Muscle layer of colon (tissue), 2 donors: ENCODE measurements around the gene MTTP.

ENCODE experiments used
- H3K27ac ChIP-seq: one replicate; pipeline ENCODE4 v1.7.0; 2013; ENCODE audit warnings: low read depth, mild to moderate bottlenecking, low read length, moderate library complexity
- H3K27me3 ChIP-seq, 2 donors: one replicate each; pipeline ENCODE4 v1.7.0; 2013; ENCODE audit warnings: low read length in 2 of 2, mild to moderate bottlenecking in 2 of 2; ENCODE audit not compliant: insufficient read depth in 2 of 2, control insufficient read depth in 1 of 2
- H3K36me3 ChIP-seq: one replicate; pipeline ENCODE4 v1.7.0; 2013; ENCODE audit warnings: mild to moderate bottlenecking, low read length; ENCODE audit not compliant: insufficient read depth
- H3K4me1 ChIP-seq: one replicate; pipeline ENCODE4 v1.7.0; 2013; ENCODE audit warnings: mild to moderate bottlenecking, low read length; ENCODE audit not compliant: insufficient read depth
- H3K4me3 ChIP-seq, 2 donors: one replicate each; pipeline ENCODE4 v1.7.0; 2013; ENCODE audit warnings: low read length in 2 of 2, low read depth in 1 of 2, mild to moderate bottlenecking in 1 of 2, moderate library complexity in 1 of 2
- H3K9ac ChIP-seq: one replicate; pipeline ENCODE4 v1.7.0; 2013; ENCODE audit warnings: low read length
- H3K9me3 ChIP-seq: one replicate; pipeline ENCODE4 v1.7.0; 2013; ENCODE audit warnings: mild to moderate bottlenecking, low read length
- donor health status: abdominal sarcoma.
- donor health status: Adenocarcinoma of cecum.

The MTTP gene

DNA sequence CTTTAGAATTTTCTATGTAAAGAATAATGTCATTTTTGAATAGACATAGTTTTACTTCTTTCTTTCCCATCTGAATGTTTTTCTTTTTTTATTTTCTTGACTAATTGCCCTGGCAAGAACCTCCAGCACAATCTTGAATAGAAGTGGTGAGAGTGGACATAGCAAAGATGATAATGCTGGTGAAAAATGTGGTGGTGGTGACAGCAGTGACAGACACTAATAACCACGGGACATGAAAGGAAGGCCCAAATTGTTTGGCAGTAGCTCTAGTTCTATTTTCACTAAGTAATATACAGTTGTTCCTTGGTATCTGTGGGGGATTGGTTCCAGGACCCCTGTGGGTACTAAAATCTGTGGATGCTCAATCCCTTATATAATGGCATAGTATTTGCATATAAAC is 53.4 kb downstream of the MTTP start:
- H3K27me3 ChIP-seq: no peaks in the 10 kb centered on the region
- no peak overlapping the region for H3K9ac ChIP-seq
- peaks cover 12% of the 10 kb centered on the region for H3K4me1 ChIP-seq
- H3K9me3 ChIP-seq: no peaks in the 10 kb centered on the region
- H3K4me3 ChIP-seq: no peak overlapping the region
- no peaks in the 10 kb centered on the region for H3K36me3 ChIP-seq
- H3K27ac ChIP-seq: no peak overlapping the region

DNA sequence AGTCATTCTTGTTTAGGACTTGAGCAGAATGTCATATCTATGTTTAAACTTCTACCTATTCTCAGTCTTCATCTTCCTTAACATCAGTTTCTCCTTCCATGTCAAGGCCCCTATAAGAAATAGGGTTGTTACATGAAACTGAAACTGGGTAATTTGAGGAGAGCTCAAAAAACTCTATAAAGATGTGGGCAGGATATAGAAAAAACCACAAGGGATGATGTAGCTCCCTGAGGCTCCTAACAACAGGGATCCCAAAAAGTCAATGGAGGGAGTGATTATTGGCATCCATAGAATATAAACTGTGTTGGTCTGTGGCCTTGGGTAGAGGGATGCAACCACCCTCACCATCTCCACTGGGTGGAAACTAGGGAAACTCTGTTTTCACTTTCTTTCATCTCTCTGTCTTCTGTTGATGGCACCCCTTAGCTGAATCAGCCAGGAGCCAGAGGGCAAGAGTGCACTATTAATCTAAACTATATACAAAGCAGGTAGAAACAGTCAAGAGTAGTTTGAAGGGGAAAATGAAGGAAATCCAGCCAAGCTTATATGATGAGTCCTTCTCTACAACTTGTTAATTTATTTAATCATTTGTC is 55.4 kb downstream of the MTTP start:
- no peak overlapping the region for H3K9ac ChIP-seq
- no peaks in the 10 kb centered on the region for H3K9me3 ChIP-seq
- no peak overlapping the region for H3K4me3 ChIP-seq
- no peaks in the 10 kb centered on the region for H3K4me1 ChIP-seq
- H3K27me3 ChIP-seq: no peaks in the 10 kb centered on the region
- no peaks in the 10 kb centered on the region for H3K36me3 ChIP-seq
- H3K27ac ChIP-seq: no peak overlapping the region

DNA sequence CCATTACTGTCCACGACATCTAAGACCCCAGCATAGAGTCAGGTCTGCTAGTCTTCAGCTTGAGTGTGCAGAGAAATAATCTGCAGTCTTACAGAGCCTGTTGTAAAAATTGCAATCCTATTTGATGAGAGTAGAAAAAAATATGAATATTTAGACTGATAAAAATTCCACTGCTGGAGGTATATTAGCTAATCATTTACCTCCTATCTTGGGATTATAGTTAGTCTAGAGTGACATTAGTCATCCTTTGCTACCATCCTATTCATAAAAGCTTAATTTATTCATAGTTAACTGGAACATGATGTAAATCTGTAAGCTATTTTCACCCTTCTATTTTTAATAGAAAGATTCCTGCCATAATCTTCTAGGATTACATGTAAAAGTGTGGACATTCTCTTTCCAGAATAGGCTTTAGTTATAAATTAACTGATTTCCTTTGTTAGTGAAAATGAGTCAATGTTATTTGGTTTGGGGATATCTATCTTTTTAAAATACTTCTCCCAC is 56.3 kb downstream of the MTTP start:
- Histone ChIP-seq H3K4me1 (no peaks in the 10 kb centered on the region), H3K4me3 (no peak overlapping the region), H3K36me3 (no peaks in the 10 kb centered on the region), H3K27me3 (no peaks in the 10 kb centered on the region), H3K27ac (no peak overlapping the region), H3K9ac (no peak overlapping the region), H3K9me3 (no peaks in the 10 kb centered on the region)

DNA sequence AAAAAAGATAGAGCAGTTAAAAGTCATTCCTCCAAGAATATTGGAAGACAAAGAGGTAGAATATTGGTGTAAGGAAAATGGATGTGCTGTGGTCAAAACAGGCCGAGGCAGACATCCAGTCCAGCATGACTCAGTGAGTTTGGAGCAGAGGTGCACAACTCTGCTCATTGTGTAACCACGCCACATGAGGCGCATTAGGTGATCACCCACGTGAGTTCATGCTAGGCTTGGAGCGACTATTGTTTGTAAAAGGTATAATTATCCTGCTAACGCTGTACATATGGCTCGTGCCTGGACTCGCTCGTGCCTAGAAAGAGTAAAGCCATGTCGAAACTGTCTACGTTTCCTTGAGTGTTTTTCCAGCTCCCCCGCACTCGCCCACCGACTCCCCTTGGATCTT is 59.1 kb downstream of the MTTP start:
- no peaks in the 10 kb centered on the region for H3K4me1 ChIP-seq
- H3K9ac ChIP-seq: no peak overlapping the region
- no peaks in the 10 kb centered on the region for H3K36me3 ChIP-seq
- H3K27me3 ChIP-seq: no peaks in the 10 kb centered on the region
- H3K27ac ChIP-seq: no peak overlapping the region
- no peak overlapping the region for H3K4me3 ChIP-seq
- H3K9me3 ChIP-seq: no peaks in the 10 kb centered on the region

DNA sequence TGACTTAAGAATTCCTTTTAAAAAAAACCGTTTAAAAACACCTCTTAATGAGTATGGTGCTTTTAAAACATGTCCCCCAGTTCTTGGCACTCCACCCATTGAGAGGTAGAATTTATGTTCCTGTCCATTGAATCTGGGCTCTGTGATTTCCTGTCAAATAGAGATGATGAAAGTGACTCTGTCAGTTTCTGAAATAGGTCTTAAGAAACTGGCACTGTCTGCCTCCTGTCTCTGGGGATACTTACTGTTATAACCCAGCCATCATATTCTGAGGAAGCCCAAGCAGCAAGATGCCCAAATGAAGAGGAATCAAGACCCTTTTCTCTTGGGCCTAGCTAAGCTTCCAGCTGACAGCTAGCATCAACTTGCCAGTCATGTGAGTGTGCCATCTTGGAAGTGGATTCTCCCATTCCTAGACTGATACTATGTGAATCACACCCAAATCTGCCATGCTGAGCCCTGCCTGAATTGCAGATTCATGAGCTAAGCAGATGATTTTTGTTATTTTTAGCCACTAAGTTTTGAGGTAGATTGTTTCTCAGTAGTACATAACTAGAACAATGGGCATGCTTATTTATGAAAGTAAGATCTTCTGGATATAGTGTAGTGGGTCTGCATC is 60.2 kb downstream of the MTTP start:
- no peak overlapping the region for H3K27ac ChIP-seq
- H3K4me1 ChIP-seq: no peaks in the 10 kb centered on the region
- no peaks in the 10 kb centered on the region for H3K36me3 ChIP-seq
- no peaks in the 10 kb centered on the region for H3K9me3 ChIP-seq
- no peak overlapping the region for H3K4me3 ChIP-seq
- H3K27me3 ChIP-seq: no peaks in the 10 kb centered on the region
- H3K9ac ChIP-seq: no peak overlapping the region

DNA sequence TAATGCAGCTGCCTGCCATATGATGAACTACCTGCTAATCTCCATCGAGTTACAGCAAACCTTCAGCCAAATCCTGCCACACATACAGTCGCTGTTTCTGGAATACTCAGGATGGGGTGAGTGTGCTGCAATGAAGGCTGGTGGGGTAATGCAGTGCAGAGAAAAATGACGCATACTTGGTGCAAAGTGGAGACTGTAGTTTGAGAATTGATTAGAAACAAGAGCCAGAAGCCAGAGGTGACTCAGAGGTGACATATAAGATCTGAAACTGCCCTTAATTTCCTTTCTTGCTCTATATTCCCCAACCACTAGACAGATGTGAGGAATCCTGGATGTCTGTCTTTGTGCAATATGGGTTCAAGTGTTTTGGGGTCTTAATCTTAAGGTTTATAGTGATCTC is 61.0 kb downstream of the MTTP start:
- Histone ChIP-seq H3K4me1 (no peaks in the 10 kb centered on the region), H3K27ac (no peak overlapping the region), H3K4me3 (no peak overlapping the region), H3K9ac (no peak overlapping the region), H3K27me3 (no peaks in the 10 kb centered on the region), H3K36me3 (no peaks in the 10 kb centered on the region), H3K9me3 (no peaks in the 10 kb centered on the region)

DNA sequence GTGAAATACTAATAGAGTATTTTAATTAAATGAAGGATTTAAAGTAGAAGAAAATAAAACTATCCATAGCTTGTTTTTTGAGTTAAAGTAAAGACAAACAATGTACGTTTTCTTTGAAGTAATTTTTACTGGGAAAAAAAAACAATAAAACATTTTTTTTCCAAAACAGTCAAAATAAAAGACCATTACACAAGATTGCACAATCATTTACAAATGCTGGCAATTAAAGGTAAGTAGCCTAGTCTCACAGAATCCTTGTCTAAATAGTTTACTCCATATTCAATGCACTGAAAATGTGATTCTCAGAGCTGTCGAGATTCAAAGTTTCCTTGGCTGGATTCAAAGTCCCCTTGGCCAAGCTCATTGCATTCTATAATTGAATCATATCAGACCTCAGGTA is 61.8 kb downstream of the MTTP start:
- H3K9me3 ChIP-seq: no peaks in the 10 kb centered on the region
- H3K27ac ChIP-seq: no peak overlapping the region
- H3K36me3 ChIP-seq: no peaks in the 10 kb centered on the region
- H3K4me3 ChIP-seq: no peak overlapping the region
- H3K9ac ChIP-seq: no peak overlapping the region
- no peaks in the 10 kb centered on the region for H3K4me1 ChIP-seq
- no peaks in the 10 kb centered on the region for H3K27me3 ChIP-seq

DNA sequence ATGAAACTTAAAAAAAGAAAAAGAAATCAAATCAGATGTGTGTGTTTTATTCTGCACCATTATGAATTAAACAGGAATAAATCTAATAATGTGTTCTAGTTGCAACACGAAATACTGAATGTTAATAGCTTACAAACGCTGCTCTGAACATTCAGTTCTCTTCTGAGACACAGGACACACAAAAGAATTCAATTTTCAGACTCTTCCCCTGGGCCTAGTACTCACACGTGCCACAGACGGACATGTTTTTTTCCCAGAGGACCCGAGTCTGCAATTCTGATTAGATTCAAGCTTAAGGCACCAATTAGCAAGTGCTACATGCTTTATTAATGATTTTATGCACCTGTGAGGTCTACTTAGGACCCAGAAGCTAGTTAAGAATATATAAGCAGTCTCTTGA is 62.5 kb downstream of the MTTP start:
- H3K4me1 ChIP-seq: no peaks in the 10 kb centered on the region
- no peaks in the 10 kb centered on the region for H3K36me3 ChIP-seq
- no peak overlapping the region for H3K4me3 ChIP-seq
- no peak overlapping the region for H3K9ac ChIP-seq
- H3K27ac ChIP-seq: no peak overlapping the region
- H3K9me3 ChIP-seq: no peaks in the 10 kb centered on the region
- H3K27me3 ChIP-seq: no peaks in the 10 kb centered on the region

DNA sequence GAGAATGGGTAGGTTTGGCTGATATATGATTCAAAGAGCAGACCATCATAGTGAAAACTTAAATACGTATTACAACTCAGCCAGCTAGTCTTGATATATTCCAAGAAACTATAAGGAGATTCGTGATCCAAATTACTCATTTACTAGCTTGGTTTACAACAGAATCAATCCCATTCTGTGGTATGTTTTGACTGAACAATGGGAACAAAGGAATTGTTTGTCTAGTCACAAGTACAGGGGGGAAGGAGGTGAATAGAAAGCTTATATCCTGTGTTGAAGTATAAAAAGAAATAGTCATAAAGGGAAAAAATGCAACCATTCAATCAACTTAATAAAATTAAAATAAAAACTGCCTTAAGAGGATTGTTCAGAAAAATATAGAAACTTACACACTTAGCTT is 66.1 kb downstream of the MTTP start:
- Histone ChIP-seq H3K9me3 (no peaks in the 10 kb centered on the region), H3K27me3 (no peaks in the 10 kb centered on the region), H3K4me1 (peaks cover 9% of the 10 kb centered on the region), H3K36me3 (no peaks in the 10 kb centered on the region), H3K27ac (no peak overlapping the region), H3K4me3 (no peak overlapping the region), H3K9ac (no peak overlapping the region)

DNA sequence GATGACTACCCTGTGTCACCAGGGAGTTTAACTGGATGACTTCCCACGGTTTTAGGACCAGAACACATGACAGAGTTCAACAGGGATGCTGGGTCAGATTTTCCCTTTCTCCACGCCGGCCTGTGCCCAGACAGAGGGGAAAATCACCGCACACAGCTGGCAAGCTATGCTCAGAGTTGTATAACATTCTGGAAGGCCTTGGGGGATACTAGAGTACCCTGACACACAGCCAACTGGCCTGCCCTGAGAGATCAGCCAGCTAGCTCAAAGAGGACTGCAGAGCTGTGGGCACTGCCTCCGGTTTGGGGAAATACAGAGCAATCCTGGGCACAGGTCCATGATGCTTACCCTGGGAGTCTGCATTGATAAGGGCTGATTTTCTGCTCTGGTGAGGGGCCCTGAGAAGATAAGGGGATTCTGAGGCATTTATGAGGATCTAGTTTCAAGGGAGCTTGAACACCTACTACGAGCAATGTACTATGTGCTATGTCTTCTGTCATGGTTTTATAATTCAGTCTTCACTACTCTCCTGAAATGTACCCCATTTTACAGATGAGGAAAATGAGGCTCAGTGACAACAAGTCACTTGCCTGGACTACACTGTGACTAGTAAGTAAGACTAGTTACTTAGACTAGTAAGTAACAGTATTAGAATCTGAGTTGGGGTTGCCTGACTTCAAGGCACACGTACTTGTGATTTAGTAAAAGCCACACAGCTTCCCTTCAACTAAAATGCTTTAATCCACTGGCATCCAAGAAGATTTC is 68.3 kb downstream of the MTTP start:
- Histone ChIP-seq H3K4me1 (peaks cover 9% of the 10 kb centered on the region), H3K36me3 (no peaks in the 10 kb centered on the region), H3K27ac (peak overlapping the region; percentile 31), H3K9ac (no peak overlapping the region), H3K4me3 (no peak overlapping the region), H3K9me3 (no peaks in the 10 kb centered on the region), H3K27me3 (no peaks in the 10 kb centered on the region)

DNA sequence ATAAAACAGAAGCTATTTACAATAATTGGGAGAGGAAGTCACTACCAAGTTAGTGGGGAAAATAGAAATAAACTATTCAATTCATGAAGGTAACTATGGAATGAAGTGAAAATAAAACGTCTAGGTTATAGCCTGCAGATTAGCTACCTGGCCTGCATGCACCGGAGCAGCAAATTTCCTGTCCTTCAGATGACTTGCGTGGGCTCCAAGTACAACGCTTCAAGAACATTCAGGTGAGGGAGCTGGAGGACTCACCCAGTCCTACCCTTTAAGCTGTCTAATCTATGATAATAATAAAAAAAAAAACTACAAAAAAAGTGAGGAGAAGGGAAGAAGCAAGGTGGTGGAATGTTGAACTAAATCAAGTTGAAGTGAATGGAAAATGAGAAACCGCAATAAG is 69.8 kb downstream of the MTTP start:
- no peaks in the 10 kb centered on the region for H3K9me3 ChIP-seq
- no peak overlapping the region for H3K9ac ChIP-seq
- H3K4me3 ChIP-seq: no peak overlapping the region
- peaks cover 9% of the 10 kb centered on the region for H3K4me1 ChIP-seq
- no peak overlapping the region for H3K27ac ChIP-seq
- no peaks in the 10 kb centered on the region for H3K27me3 ChIP-seq
- H3K36me3 ChIP-seq: no peaks in the 10 kb centered on the region
